Lower lobe of right lung (tissue), 2 donors: Measurements from ENCODE around the gene CFAP54. TPM values are rescaled to one million over a fixed set of nuclear protein-coding genes. Genes with fewer than 3 reads are reported as not detected.
"Not testable (repeated sequence)": the region's sequence is repeated elsewhere in the genome, so short reads cannot be mapped to it uniquely, and the experiment has no call there.

Experiments used
- ATAC-seq, 2 donors: fragments of 200-7000 bp; cut with Tn5 transposase; one replicate each; pipeline ENCODE4 v1.9.1; 2020 to 2022; ENCODE audit warnings: mild to moderate bottlenecking in 2 of 2, moderate library complexity in 2 of 2
- DNase-seq: peaks from one replicate; pipeline ENCODE4 v3.0.0-alpha.2; 2020
- H3K27ac ChIP-seq: fragments of 200-600 bp; one replicate; pipeline ENCODE4 v1.8.0; 2022
- H3K27me3 ChIP-seq: fragments of 200-600 bp; one replicate; pipeline ENCODE4 v1.8.0; 2022; ENCODE audit warnings: low read depth
- H3K36me3 ChIP-seq: fragments of 200-600 bp; one replicate; pipeline ENCODE4 v1.8.0; 2022; ENCODE audit warnings: mild to moderate bottlenecking
- H3K4me1 ChIP-seq: fragments of 200-600 bp; one replicate; pipeline ENCODE4 v1.8.0; 2022
- H3K4me3 ChIP-seq: fragments of 200-600 bp; one replicate; pipeline ENCODE4 v1.8.0; 2022; ENCODE audit warnings: mild to moderate bottlenecking
- H3K9me3 ChIP-seq: fragments of 200-600 bp; one replicate; pipeline ENCODE4 v1.8.0; 2022
- intact Hi-C: fragments of 100-400 bp; cut with DNase I; formaldehyde crosslinking; loops from one replicate; pipeline ENCODE4 v1.11.0; 2022
- total RNA-seq: library from RNA; stranded (reverse); fragmentation: NEBNext Ultra II Directional; extraction: Animal tissue kit (Norgen Biotek cat#: 25700); gene quantifications from one replicate; pipeline ENCODE4 v1.2.1, GENCODE V29; 2021
- TF ChIP-seq, protein P1 (sequence below): fragments of 200-600 bp; IDR thresholded peaks from one replicate; pipeline ENCODE4 v1.8.0; 2022; ENCODE audit warnings: antibody characterized with exemption, mild to moderate bottlenecking
- donor health status: DM: no; HTN: yes; CAD: no; lungs with severe emphysema.

The CFAP54 gene
- total RNA-seq, 1 donor from 2014 or later: 7.9 TPM

GRCh38 chr12:96670334-96670899 lies 181.0 kb downstream of the CFAP54 start:
- Histone ChIP-seq H3K36me3 (no peaks in the 10 kb centered on the region), H3K9me3 (no peaks in the 10 kb centered on the region), H3K4me1 (no peaks in the 10 kb centered on the region), H3K4me3 (no peak overlapping the region), H3K27ac (no peak overlapping the region), H3K27me3 (no peaks in the 10 kb centered on the region)
- intact Hi-C loops: no loop called here
- TF ChIP-seq, protein P1, sequence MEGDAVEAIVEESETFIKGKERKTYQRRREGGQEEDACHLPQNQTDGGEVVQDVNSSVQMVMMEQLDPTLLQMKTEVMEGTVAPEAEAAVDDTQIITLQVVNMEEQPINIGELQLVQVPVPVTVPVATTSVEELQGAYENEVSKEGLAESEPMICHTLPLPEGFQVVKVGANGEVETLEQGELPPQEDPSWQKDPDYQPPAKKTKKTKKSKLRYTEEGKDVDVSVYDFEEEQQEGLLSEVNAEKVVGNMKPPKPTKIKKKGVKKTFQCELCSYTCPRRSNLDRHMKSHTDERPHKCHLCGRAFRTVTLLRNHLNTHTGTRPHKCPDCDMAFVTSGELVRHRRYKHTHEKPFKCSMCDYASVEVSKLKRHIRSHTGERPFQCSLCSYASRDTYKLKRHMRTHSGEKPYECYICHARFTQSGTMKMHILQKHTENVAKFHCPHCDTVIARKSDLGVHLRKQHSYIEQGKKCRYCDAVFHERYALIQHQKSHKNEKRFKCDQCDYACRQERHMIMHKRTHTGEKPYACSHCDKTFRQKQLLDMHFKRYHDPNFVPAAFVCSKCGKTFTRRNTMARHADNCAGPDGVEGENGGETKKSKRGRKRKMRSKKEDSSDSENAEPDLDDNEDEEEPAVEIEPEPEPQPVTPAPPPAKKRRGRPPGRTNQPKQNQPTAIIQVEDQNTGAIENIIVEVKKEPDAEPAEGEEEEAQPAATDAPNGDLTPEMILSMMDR: no peak
- ATAC-seq: peak in 1 of 2 donors; percentile 45
- DNase-seq: no peak

DNA sequence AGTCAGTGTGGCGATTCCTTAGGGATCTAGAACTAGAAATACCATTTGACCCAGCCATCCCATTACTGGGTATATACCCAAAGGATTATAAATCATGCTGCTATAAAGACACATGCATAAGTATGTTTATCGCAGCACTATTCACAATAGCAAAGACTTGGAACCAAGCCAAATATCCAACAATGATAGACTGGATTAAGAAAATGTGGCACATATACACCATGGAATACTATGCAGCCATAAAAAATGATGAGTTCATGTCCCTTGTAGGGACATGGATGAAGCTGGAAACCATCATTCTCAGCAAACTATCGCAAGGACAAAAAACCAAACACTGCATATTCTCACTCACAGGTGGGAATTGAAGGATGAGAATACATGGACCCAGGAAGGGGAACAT lies 186.1 kb downstream of the CFAP54 start:
- H3K4me3 ChIP-seq, ATAC-seq, intact Hi-C loops, DNase-seq, H3K27me3 ChIP-seq, H3K27ac ChIP-seq, H3K4me1 ChIP-seq, H3K9me3 ChIP-seq, H3K36me3 ChIP-seq: not testable (repeated sequence)

DNA sequence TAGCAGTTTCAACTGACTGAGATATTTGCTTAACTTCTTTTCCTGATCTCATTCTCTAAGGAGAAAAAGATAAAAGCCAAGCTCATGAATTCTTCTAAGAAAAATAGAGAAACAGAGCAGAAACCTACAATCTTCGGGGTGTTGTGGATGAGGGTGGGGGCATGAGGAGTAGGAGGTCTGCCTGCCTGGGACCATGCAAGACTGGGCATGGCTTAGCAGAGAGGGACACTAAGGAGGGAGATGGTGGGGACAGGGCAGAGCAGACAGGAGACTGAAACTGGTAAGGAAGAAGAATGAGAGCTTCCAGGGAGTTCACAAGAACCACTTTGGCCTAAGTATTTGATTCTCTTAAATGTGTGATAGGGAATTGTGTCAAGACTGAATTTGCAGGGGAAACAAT lies 188.0 kb downstream of the CFAP54 start:
- no peak for DNase-seq
- Histone ChIP-seq H3K27me3 (no peaks in the 10 kb centered on the region), H3K4me1 (no peaks in the 10 kb centered on the region), H3K27ac (no peak overlapping the region), H3K36me3 (no peaks in the 10 kb centered on the region), H3K9me3 (no peaks in the 10 kb centered on the region), H3K4me3 (no peak overlapping the region)
- TF ChIP-seq, protein P1: no peak
- ATAC-seq: no peak
- intact Hi-C loops: no loop called here

GRCh38 chr12:96687719-96688118 lies 198.3 kb downstream of the CFAP54 start:
- intact Hi-C loops: no loop called here
- Histone ChIP-seq H3K27ac (no peak overlapping the region), H3K27me3 (no peaks in the 10 kb centered on the region), H3K4me3 (no peak overlapping the region), H3K36me3 (no peaks in the 10 kb centered on the region), H3K9me3 (no peaks in the 10 kb centered on the region), H3K4me1 (no peaks in the 10 kb centered on the region)
- DNase-seq (no peak), ATAC-seq (no peak)
- TF ChIP-seq, protein P1: no peak

GRCh38 chr12:96698521-96698920 lies 209.1 kb downstream of the CFAP54 start:
- intact Hi-C loops: no loop called here
- H3K9me3 ChIP-seq: no peaks in the 10 kb centered on the region
- no peak overlapping the region for H3K4me3 ChIP-seq
- no peaks in the 10 kb centered on the region for H3K4me1 ChIP-seq
- H3K27ac ChIP-seq: no peak overlapping the region
- no peaks in the 10 kb centered on the region for H3K36me3 ChIP-seq
- DNase-seq (no peak), ATAC-seq (no peak)
- H3K27me3 ChIP-seq: no peaks in the 10 kb centered on the region
- TF ChIP-seq, protein P1: no peak

DNA sequence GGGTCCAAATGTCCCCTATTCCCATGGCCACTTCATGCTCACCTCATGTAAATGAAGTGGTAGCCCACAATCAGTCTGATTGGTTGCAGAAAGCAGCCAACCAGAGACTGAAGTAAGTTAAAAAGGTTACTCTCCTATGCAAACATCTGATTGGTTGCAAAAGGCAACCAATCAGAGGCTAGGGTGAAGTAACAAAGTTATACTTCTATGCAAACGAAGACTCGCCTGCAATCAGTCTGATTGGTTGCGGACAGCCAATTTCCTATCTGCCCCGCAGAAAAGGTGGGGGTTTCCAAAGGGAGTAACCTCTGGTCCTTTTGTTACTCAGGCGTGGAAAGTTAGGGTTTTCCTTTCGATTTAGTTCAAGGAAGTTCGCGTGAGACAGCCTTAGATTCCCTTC lies 209.6 kb downstream of the CFAP54 start:
- TF ChIP-seq, protein P1: no peak
- ATAC-seq (no peak), DNase-seq (no peak)
- Histone ChIP-seq H3K27ac (no peak overlapping the region), H3K27me3 (no peaks in the 10 kb centered on the region), H3K36me3 (no peaks in the 10 kb centered on the region), H3K4me1 (no peaks in the 10 kb centered on the region), H3K4me3 (no peak overlapping the region), H3K9me3 (no peaks in the 10 kb centered on the region)
- intact Hi-C loops: no loop called here
